Endometrial microvascular endothelial cells (primary cell): ENCODE data around the gene COX10. TPM values are rescaled to one million over a fixed set of nuclear protein-coding genes. Genes with fewer than 3 reads are reported as not detected.
"Not testable (repeated sequence)": the region's sequence is repeated elsewhere in the genome, so short reads cannot be mapped to it uniquely, and the experiment has no call there.

Experiments used
- in situ Hi-C: cut with HindIII; loops from 2 replicates; pipeline ENCODE4 v1.10.0; 2017; ENCODE audit warnings: low sequenced_read_pairs, low pct_unique_long_range_greater_than_20kb; ENCODE audit errors: inconsistent ontology term
- total RNA-seq: library from RNA; depleted of rRNA; stranded (reverse); fragments of >200 nt; gene quantifications from one replicate; pipeline ENCODE4 v1.2.3, GENCODE V29; 2015; ENCODE audit errors: inconsistent ontology term

The COX10 gene
- total RNA-seq, 1 donor from 2014 or later: 24.6 TPM

DNA sequence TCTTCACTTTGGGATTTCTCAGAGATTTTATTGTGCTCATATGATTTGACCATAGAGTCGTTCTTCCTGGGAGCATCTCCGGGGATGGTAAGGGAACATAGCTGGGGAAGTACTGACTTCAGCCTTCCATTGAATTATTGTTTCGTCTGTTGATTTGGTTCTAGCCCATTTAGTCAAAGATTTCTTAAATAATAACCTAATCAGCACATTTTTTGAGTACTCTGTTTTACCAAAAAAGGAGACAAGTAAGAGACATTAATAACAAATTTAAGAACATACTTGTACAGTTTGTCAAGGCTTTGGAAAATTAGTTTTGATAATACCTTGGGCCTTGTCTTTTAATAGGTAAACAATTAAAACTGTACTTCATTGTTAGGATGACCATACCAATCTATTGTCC, 89.4 kb downstream of the COX10 start:
- in situ Hi-C loops: no loop called here

GRCh38 chr17:14161419-14161818, 92.1 kb downstream of the COX10 start:
- in situ Hi-C loops: no loop called here

DNA sequence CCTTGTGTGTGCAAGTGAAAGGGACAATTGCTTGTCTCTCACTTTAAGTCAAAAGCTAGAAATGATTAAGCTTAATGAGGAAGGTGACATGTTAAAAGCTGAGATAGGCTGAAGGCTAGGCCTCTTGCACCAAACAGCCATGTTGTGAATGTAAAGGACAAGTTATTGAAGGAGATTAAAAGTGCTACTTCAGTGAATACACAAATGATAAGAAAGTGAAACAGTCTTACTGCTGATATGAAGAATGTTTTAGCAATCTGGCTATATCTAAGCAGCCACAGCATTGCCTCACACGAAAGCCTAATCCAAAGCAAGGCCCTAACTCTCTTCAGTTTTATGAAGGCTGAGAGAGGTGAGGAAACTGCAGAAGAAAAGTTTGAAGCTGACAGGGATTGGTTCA, 96.3 kb downstream of the COX10 start:
- in situ Hi-C loops: no loop called here

DNA sequence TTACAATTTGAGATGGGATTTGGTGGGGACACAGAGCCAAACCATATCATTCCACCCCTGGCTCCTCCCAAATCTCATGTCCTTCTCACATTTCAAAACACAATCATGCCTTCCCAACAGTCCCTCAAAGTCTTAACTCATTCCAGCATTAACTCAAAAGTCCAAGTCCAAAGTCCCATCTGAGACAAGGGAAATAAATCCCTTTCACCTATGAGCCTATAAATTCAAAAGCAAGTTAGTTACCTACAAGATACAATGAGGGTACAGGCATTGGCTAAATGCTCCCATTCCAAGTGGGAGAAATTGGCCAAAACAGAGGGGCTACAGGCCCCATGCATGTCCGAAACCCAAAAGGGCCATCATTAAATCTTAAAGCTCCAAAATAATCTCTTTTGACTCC, 98.5 kb downstream of the COX10 start:
- in situ Hi-C loops: not testable (repeated sequence)

- in situ Hi-C loops: no loop called here
These were observed 99.3 kb downstream of the COX10 start for GRCh38 chr17:14168582-14168981.

GRCh38 chr17:14169287-14169686, 100.0 kb downstream of the COX10 start:
- in situ Hi-C loops: no loop called here

DNA sequence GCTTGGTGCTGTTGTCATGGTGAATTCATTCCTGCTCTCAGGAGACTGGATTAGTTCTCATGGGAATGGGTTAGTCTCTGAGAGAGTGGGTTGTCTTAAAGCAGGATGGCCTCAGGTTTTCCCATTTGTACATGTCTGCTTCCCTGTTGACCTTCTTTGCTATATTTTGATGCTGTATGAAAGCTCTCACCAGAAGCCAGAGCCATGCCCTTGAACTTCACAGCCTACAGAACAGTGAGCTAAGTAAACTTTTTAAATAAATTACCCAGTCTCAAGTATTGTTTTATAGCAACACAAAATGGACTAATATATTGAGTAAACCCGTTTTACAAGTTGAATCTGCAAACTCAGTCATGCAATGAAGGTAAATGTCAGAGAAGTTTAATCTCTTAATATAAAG, 100.6 kb downstream of the COX10 start:
- in situ Hi-C loops: no loop called here

DNA sequence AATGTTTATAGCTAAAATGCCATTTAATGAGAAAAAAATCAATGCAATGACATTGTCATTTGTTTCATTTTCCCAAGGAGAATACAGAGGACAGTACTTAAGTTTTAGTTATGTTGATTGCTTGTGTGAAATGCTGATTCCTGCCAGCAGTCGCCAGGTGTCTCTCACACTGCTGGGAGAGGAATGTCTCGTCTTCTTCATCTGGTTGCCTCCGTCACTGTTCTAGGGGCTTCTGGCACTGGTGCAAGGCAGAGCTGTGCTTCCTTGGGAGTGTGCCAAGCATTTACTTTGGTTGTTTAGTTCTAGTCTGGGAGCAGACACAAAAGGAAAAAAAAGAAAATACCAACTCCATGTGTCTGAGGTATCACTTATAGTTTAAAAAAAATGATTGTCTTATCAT, 107.7 kb downstream of the COX10 start:
- in situ Hi-C loops: not testable (repeated sequence)

DNA sequence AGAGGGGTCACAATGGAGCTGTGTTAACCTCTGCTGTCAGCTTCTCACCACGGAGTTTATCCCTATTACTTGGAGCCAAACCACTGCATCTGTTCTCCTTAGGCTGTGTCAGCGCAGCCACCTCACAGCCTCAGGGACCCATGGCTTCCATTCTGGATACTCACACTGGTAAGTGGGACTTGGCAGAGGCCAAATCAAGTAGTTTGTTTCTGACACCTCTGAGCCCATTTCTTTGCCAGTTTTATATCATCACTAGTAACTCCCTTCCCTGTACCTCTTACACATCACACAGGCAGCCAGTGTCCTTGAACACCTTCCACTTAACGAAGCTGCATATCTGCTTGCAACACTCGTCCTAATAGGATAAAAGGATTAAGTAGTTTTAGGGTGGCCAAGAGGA, 108.5 kb downstream of the COX10 start:
- in situ Hi-C loops: not testable (repeated sequence)

DNA sequence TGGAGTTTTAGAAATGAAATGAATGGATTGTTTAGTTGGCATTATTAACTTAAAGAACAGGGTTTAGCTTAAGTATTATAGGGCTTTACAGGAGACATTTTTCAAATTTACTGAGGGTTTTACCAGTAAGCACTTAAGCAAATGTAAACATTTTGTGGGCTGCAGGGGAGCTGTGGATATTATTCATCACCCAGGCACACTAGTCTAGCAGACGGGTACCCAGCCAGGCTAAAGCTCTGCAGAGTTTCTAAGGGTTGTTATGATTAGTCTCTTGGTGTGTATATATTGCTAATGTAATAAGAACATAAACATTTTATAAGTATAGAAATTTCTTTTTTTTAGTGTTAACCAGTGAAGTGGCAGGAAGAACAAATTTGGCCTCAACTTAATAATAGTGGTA, 110.6 kb downstream of the COX10 start:
- in situ Hi-C loops: not testable (repeated sequence)

GRCh38 chr17:14182084-14182483, 112.8 kb downstream of the COX10 start:
- in situ Hi-C loops: not testable (repeated sequence)

- in situ Hi-C loops: not testable (repeated sequence)
These were observed 115.2 kb downstream of the COX10 start for GRCh38 chr17:14184536-14184935.

- in situ Hi-C loops: not testable (repeated sequence)
These were observed 117.1 kb downstream of the COX10 start for GRCh38 chr17:14186443-14186842.

DNA sequence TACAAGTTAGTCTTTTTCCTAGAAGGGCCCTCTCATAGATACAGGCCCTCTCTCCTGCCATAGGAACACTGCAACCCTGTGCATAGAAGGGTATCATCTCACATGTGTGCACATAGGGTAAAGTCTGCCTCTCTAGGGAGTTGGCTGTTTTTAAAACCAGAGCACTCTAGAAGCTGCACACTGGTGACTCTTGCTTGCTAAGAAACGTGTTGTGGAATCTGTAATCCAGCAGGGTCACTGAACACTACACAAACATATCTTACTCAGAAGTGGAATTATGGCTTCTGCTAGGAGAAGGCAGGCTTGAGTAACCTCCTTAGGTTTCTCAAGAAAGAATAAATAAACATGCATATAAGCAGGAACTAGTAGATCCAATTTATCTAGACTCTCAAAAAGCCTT, 121.5 kb downstream of the COX10 start:
- in situ Hi-C loops: not testable (repeated sequence)

GRCh38 chr17:14191469-14191868, 122.2 kb downstream of the COX10 start:
- in situ Hi-C loops: not testable (repeated sequence)

DNA sequence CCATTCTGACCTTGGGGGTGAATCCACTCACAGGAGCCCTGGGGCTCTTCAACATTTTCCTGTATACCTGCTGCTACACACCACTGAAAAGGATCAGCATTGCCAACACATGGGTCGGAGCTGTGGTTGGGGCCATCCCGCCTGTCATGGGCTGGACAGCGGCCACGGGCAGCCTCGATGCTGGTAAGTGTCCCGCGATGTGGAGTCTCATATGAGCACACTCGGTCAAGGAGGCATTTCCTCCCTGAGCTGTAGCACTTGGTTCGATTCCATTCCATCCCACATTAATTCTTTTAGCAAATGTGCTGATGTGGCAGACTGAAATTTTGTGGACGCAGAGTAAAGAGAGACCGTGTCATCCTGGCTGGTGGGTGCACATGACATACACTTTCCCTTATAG, 122.7 kb downstream of the COX10 start:
- in situ Hi-C loops: not testable (repeated sequence)

- in situ Hi-C loops: not testable (repeated sequence)
These were observed 123.5 kb downstream of the COX10 start for GRCh38 chr17:14192636-14193344.

DNA sequence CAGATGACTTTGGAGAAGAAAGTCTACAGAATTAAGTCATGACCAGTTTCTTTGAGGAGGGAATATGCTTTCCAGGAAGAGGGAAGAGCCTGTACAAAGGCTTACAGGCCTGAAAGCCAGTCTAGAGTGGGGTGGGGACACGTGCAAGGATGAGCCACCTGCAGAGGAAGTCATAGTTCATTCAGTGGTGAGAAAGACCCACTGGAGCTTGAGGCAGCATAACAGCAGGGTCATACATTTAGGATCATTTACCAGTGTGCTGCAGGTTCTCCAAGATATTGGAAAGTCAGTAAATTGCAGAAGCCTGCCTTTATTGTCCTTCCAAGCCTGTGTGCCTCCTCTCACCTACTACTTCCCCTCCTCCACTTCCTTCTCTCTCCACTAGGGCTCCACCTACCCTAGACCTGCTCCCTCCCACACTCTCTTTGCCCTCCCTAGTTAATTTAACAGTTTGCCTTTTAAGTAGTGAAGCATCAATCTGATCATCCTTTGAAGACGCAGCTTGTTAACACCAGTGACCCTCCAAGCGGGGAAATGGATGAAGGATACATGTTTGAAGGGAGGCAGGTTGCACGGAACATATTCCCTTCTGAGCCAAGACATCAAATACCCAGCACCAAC, 127.2 kb downstream of the COX10 start:
- in situ Hi-C loops: no loop called here

DNA sequence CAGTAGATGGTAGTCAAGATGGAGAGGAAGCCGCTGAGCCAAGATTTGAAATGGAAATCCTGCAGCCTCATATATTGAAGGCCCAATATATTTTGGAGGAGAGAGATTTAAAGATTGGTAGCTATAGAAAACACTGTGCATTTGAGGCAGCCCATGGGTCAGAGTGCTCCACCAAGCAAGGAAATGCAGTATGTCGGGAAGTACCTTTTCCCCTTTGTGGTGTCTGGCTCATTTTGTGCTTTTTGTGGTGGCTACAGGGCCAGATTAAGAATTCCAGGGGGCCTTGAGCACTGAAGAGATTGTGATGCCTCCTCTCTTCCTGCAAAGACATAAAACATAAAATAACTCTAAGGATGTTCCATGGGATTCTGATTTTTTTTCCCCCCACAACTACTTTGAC, 127.8 kb downstream of the COX10 start:
- in situ Hi-C loops: no loop called here

DNA sequence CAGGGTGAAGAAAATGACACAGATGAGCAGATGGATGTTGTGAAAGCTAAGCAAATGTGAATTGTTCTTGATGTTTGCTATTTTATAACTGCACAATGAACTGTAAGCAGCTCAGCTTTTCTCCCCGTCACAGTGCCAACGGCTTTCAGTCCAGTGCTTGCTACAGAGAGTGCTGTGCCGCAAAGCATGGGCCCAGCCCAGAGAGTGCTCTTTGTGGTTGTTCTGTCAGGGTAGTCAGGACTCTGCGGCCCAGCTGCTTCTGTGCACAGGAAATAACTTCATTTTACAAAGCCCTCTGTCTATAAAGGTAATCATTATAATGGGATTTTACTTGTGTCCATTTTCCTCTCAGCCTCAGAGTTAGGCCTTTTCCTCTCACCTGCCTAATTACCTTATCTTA, 128.3 kb downstream of the COX10 start:
- in situ Hi-C loops: no loop called here

- in situ Hi-C loops: no loop called here
These were observed 128.7 kb downstream of the COX10 start for GRCh38 chr17:14198013-14198412.
